Measurements from ENCODE around the gene FBXL17. TPM values are rescaled to one million over a fixed set of nuclear protein-coding genes. Genes with fewer than 3 reads are reported as not detected.

FBXL17 gene
- total RNA-seq, 1 experiment from 2014 or later = 5.3 TPM

DNA sequence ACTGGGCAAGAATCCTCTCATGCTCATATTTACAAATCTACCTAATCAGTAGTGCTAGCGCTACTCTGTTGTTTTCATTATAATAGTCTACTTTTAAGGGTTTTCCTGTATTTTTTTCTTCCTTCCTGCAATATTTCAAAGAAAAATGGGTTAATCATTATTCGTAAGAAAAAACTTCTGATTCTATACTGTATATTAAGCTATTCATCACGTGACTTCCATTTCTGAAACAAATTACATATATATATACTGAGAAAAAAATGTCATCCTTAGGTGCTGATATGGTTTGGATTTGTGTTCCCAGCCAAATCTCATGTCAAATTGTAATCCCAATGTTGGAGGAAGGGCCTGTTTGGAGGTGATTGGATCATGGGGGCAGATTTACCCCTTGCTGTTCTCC, 197.0 kb downstream of the FBXL17 start:
- no peak overlapping the region for H3K14ac ChIP-seq (ENCODE audit: insufficient read depth, low read length)
- H4K20me1 ChIP-seq (ENCODE audit: control insufficient read depth, insufficient read depth, insufficient read length) = no peaks in the 10 kb centered on the region
- H3K79me1 ChIP-seq (ENCODE audit: insufficient read depth, low read depth, low read length, poor library complexity, severe bottlenecking) = no peaks in the 10 kb centered on the region
- H4K91ac ChIP-seq (ENCODE audit: insufficient read length, low read depth, low read length) = no peak overlapping the region
- no peaks in the 10 kb centered on the region for H3K23me2 ChIP-seq (ENCODE audit: insufficient read length, low read depth, low read length, poor library complexity, severe bottlenecking)
- Mint-ChIP-seq H3K9me3 (peaks cover 3 to 5% of the 10 kb centered on the region in 2 experiments; a peak in 2 of 5 replicates), H3K27ac (no peak overlapping the region), H3K4me1 (peaks cover 12 to 14% of the 10 kb centered on the region in 2 experiments), H3K36me3 (ENCODE audit: insufficient read depth in 1 of 3, low read depth in 3 of 3) (peaks cover 0 to 7% (median 2%) of the 10 kb centered on the region in 3 experiments; a peak in 2 of 7 replicates), H3K27me3 (ENCODE audit: low read depth) (no peaks in the 10 kb centered on the region), H3K4me3 (no peak overlapping the region)
- H2BK5ac ChIP-seq (ENCODE audit: insufficient read length, low read length) = no peak overlapping the region
- no peak overlapping the region for H2AK5ac ChIP-seq (ENCODE audit: insufficient read length, low read length)
- no peaks in the 10 kb centered on the region for H3K4me1 ChIP-seq (ENCODE audit: insufficient read depth, low read length)
- H3K79me2 ChIP-seq (ENCODE audit: insufficient read depth, low read length) = no peaks in the 10 kb centered on the region
- no peak overlapping the region for H4K5ac ChIP-seq (ENCODE audit: insufficient read length, low read depth, low read length)
- H3K4me2 ChIP-seq (ENCODE audit: insufficient read depth, insufficient read length, low read length) = no peak overlapping the region
- H3K9ac ChIP-seq (ENCODE audit: extremely low read depth, insufficient read length, low read length) = no peak overlapping the region
- TF ChIP-seq, protein P1, sequence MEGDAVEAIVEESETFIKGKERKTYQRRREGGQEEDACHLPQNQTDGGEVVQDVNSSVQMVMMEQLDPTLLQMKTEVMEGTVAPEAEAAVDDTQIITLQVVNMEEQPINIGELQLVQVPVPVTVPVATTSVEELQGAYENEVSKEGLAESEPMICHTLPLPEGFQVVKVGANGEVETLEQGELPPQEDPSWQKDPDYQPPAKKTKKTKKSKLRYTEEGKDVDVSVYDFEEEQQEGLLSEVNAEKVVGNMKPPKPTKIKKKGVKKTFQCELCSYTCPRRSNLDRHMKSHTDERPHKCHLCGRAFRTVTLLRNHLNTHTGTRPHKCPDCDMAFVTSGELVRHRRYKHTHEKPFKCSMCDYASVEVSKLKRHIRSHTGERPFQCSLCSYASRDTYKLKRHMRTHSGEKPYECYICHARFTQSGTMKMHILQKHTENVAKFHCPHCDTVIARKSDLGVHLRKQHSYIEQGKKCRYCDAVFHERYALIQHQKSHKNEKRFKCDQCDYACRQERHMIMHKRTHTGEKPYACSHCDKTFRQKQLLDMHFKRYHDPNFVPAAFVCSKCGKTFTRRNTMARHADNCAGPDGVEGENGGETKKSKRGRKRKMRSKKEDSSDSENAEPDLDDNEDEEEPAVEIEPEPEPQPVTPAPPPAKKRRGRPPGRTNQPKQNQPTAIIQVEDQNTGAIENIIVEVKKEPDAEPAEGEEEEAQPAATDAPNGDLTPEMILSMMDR (conservative IDR thresholded peaks at IDR 0.05) = no peak
- H3K23ac ChIP-seq (ENCODE audit: insufficient read length, low read depth, low read length) = no peak overlapping the region
- H3K9me3 ChIP-seq (ENCODE audit: control insufficient read depth, low read depth, low read length) = no peaks in the 10 kb centered on the region
- DNase-seq = no peak
- no peak overlapping the region for H2BK15ac ChIP-seq (ENCODE audit: low read depth, low read length)
- no peak overlapping the region for H2BK12ac ChIP-seq (ENCODE audit: insufficient read length, low read depth, low read length)
- no peak overlapping the region for H2AFZ ChIP-seq (ENCODE audit: low read length)
- no peaks in the 10 kb centered on the region for H3K27me3 ChIP-seq (ENCODE audit: insufficient read depth, low read length)
- no peak overlapping the region for H2BK20ac ChIP-seq (ENCODE audit: low read depth, low read length, poor library complexity, severe bottlenecking)
- no peak overlapping the region for H3T11ph ChIP-seq (ENCODE audit: low read length)
- H2BK120ac ChIP-seq (ENCODE audit: low read depth, low read length, poor library complexity, severe bottlenecking) = no peak overlapping the region
- no peak overlapping the region for H3K18ac ChIP-seq (ENCODE audit: insufficient read length, low read depth, low read length)
- no peak overlapping the region for H4K8ac ChIP-seq (replicated peaks; ENCODE audit: insufficient read length, low read depth, low read length)
- H3K27ac ChIP-seq (ENCODE audit: insufficient read length, low read depth, low read length) = no peak overlapping the region
- no CpG with 5 or more reads among the region's 3 CpGs for WGBS (ENCODE audit: extremely low coverage, insufficient read length, low lambda C conversion rate)
- H3K56ac ChIP-seq (ENCODE audit: insufficient read length, low read depth, low read length) = no peak overlapping the region
- no peak overlapping the region for H3K4ac ChIP-seq (ENCODE audit: low read depth, low read length)
